Measurements from ENCODE around the gene OLFML2A. TPM values are rescaled to one million over a fixed set of nuclear protein-coding genes. Genes with fewer than 3 reads are reported as not detected.
A peak's percentile ranks its signal among the peaks of the same experiment; 100 is the strongest.

The OLFML2A gene
- total RNA-seq, 6 donors from 2014 or later: 4.2 to 35.6 (median 12.2) TPM

GRCh38 chr9:124849801-124850200 is 72.9 kb downstream of the OLFML2A start:
- 74 to 78% methylated on average over 10 of the region's 10 CpGs for WGBS, 2 donors
- Histone ChIP-seq H3K36me3 (no peaks in the 10 kb centered on the region), H3K4me3 (no peak overlapping the region), H3K4me1 (peaks cover 11 to 17% (median 14%) of the 10 kb centered on the region in 4 donors), H3K27me3 (no peaks in the 10 kb centered on the region), H3K9me3 (no peaks in the 10 kb centered on the region), H3K27ac (no peak overlapping the region)
- ATAC-seq (ENCODE audit: low FRiP score in 2 of 2) (no peak), DNase-seq (no peak)
- TF ChIP-seq POLR2A (IDR thresholded peaks at IDR 0.05) (no peak), POLR2AphosphoS5 (IDR thresholded peaks at IDR 0.05) (no peak), EP300 (IDR thresholded peaks at IDR 0.05) (no peak), CTCF (IDR thresholded peaks at IDR 0.05) (no peak)

GRCh38 chr9:124852121-124852828 is 75.3 kb downstream of the OLFML2A start:
- H3K36me3 ChIP-seq: peaks cover 0 to 12% (median 9%) of the 10 kb centered on the region in 4 donors
- no peak for DNase-seq
- no peak for TF ChIP-seq EP300 (IDR thresholded peaks at IDR 0.05)
- TF ChIP-seq POLR2AphosphoS5 (IDR thresholded peaks at IDR 0.05): no peak
- TF ChIP-seq POLR2A (IDR thresholded peaks at IDR 0.05): no peak
- TF ChIP-seq CTCF (IDR thresholded peaks at IDR 0.05): no peak
- H3K4me3 ChIP-seq: peak overlapping the region in 1 of 4 donors; percentile 54
- no peaks in the 10 kb centered on the region for H3K27me3 ChIP-seq
- no peaks in the 10 kb centered on the region for H3K9me3 ChIP-seq
- H3K27ac ChIP-seq: peak overlapping the region in 2 of 4 donors; percentile 14 to 52
- H3K4me1 ChIP-seq: peaks cover 11 to 17% (median 14%) of the 10 kb centered on the region in 4 donors
- whole genome bisulfite sequencing, 2 donors: 30 to 71% methylated on average over 2 to 13 of the region's 13 CpGs
- ATAC-seq (ENCODE audit: low FRiP score in 2 of 2): no peak

GRCh38 chr9:124852829-124853531 is 76.0 kb downstream of the OLFML2A start, which contains the start of gene WDR38:
WDR38 (plus strand) TSS chr9:124853460; CDS start chr9:124853532, 72 bp downstream.
- H3K9me3 ChIP-seq: no peaks in the 10 kb centered on the region
- 0 to 3% methylated on average over 19 to 26 of the region's 51 CpGs for WGBS, 2 donors
- H3K4me1 ChIP-seq: peaks cover 11 to 17% (median 14%) of the 10 kb centered on the region in 4 donors
- H3K36me3 ChIP-seq: peaks cover 7 to 19% (median 16%) of the 10 kb centered on the region in 4 donors
- ATAC-seq (ENCODE audit: low FRiP score in 2 of 2): peak; percentile 90 to 96
- no peaks in the 10 kb centered on the region for H3K27me3 ChIP-seq
- peak within 1 kb of the TSS in 3 of 4 donors; percentile 35 to 54 (median 48) for H3K4me3 ChIP-seq
- DNase-seq: peak; percentile 76 to 96
- peak within 1 kb of the TSS in 3 of 4 donors; percentile 14 to 52 (median 46) for H3K27ac ChIP-seq
- TF ChIP-seq EP300 (IDR thresholded peaks at IDR 0.05) (no peak), CTCF (IDR thresholded peaks at IDR 0.05) (peak; percentile 97 to 100 (median 100)), POLR2AphosphoS5 (IDR thresholded peaks at IDR 0.05) (no peak), POLR2A (IDR thresholded peaks at IDR 0.05) (peak in 1 of 4 donors; percentile 6)

- ATAC-seq (ENCODE audit: low FRiP score in 2 of 2) (peak; percentile 3 to 36), DNase-seq (no peak)
- WGBS, 2 donors: 67 to 71% methylated on average over 4 to 10 of the region's 11 CpGs
- H3K36me3 ChIP-seq: peaks cover 8 to 26% (median 23%) of the 10 kb centered on the region in 4 donors
- peaks cover 11 to 18% (median 15%) of the 10 kb centered on the region in 4 donors for H3K4me1 ChIP-seq
- no peak for TF ChIP-seq POLR2AphosphoS5 (IDR thresholded peaks at IDR 0.05)
- TF ChIP-seq CTCF (IDR thresholded peaks at IDR 0.05): no peak
- H3K27ac ChIP-seq: peak overlapping the region in 2 of 4 donors; percentile 46 to 52
- peak overlapping the region in 3 of 4 donors; percentile 35 to 54 (median 48) for H3K4me3 ChIP-seq
- H3K9me3 ChIP-seq: no peaks in the 10 kb centered on the region
- no peaks in the 10 kb centered on the region for H3K27me3 ChIP-seq
Measured at GRCh38 chr9:124853605-124854143, 76.7 kb downstream of the OLFML2A start.

Measured in upper lobe of left lung (tissue), 6 donors.